Spleen (tissue), 7 donors: ENCODE measurements around the gene CD200R1.

Source experiments
- POLR2A ChIP-seq, 3 donors: fragments of 450-650 bp; IDR thresholded peaks; one replicate each; pipeline ENCODE4 v1.5.1; 2017; ENCODE audit warnings: antibody characterized with exemption in 3 of 3, mild to moderate bottlenecking in 1 of 3
- POLR2AphosphoS5 ChIP-seq, 3 donors: sonication (generic); formaldehyde crosslinking; IDR thresholded peaks; one replicate each; pipeline ENCODE4 v1.5.1; 2017; ENCODE audit warnings: antibody characterized with exemption in 3 of 3
- TF ChIP-seq, protein P1 (sequence below), 11 experiments: fragments of 200-600 bp in 7 of 11; fragments of 450-650 bp in 4 of 11; sonication (generic) in 4 of 11; IDR thresholded peaks in 8 of 11; conservative IDR thresholded peaks in 3 of 11; 1 replicate in 7 of 11; 2 replicates in 4 of 11; pipeline versions ENCODE4 v1.4.0 to v1.8.0; 2016 to 2021; ENCODE audit warnings: antibody characterized with exemption in 11 of 11, inconsistent platforms in 4 of 11, mild to moderate bottlenecking in 1 of 11
- donor health status: DM: no; HTN: no; CAD: no; lungs with moderate emphysema.
- donor health status: DM: no; HTN: no; CAD: no.
- donor health status: DM: no; HTN: no; CAD: no.

DNA sequence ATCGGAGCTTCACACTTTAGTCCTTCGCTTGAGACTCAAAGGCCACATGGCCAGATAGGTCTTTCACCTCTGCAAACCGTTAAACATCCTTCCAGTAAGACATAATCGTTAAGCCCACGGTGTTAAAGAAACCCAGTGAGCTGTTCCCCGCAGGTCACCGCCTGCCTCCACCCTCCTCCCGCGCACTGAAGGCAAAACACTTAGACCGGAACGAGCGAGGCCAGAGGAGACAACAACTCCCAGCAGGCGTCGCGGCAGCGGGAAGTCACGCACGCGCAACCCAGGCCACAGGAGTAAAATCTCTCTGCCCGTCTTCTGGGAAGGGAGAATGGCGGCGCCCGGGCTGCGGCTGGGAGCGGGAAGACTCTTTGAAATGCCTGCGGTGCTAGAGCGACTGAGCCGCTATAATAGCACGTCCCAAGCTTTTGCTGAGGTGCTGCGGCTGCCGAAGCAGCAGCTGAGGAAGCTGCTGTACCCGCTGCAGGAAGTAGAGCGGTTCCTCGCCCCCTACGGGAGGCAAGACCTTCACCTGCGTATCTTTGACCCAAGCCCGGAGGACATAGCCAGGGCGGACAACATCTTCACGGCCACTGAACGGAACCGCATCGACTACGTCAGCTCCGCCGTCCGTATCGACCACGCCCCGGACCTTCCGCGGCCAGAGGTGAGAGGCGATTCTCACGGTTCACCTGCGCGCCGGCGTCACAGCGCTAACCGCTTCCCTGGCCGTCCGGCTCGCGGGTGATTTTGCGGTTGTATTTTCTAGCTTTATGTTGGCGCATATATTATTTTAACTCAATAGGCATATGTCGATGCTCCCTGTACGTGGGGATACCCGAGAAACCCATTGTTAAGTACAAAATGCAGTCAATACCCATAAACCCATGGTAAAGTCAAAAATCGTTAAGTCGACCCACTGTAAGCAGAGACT lies 16.0 kb upstream of the CD200R1 start, which contains the start of gene GTPBP8:
- TF ChIP-seq, protein P1, sequence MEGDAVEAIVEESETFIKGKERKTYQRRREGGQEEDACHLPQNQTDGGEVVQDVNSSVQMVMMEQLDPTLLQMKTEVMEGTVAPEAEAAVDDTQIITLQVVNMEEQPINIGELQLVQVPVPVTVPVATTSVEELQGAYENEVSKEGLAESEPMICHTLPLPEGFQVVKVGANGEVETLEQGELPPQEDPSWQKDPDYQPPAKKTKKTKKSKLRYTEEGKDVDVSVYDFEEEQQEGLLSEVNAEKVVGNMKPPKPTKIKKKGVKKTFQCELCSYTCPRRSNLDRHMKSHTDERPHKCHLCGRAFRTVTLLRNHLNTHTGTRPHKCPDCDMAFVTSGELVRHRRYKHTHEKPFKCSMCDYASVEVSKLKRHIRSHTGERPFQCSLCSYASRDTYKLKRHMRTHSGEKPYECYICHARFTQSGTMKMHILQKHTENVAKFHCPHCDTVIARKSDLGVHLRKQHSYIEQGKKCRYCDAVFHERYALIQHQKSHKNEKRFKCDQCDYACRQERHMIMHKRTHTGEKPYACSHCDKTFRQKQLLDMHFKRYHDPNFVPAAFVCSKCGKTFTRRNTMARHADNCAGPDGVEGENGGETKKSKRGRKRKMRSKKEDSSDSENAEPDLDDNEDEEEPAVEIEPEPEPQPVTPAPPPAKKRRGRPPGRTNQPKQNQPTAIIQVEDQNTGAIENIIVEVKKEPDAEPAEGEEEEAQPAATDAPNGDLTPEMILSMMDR (IDR thresholded peaks at IDR 0.05 in 8 of 11, conservative IDR thresholded peaks at IDR 0.05 in 3 of 11): peak in 6 of 11 experiments; percentile 17 to 36 (median 26)
- TF ChIP-seq POLR2A (IDR thresholded peaks at IDR 0.05) (peak in 2 of 3 donors; percentile 50 to 92), POLR2AphosphoS5 (IDR thresholded peaks at IDR 0.05) (peak; percentile 90 to 97 (median 92))
